Activated T-helper 17 cell treated with anti-CD3 and anti-CD28 coated beads, Interleukin-2, amount 50 U/mL, for 72 hours (primary cell): ENCODE results near the gene DLX4. TPM values are rescaled to one million over a fixed set of nuclear protein-coding genes. Genes with fewer than 3 reads are reported as not detected.

Source experiments
- ATAC-seq: fragments of 150-1000 bp; cut with Tn5 transposase; replicated peaks from 2 replicates; pipeline ENCODE4 v1.10.0; 2021; ENCODE audit warnings: mild to moderate bottlenecking, moderate library complexity
- H3K27ac Mint-ChIP-seq: one replicate; pipeline ENCODE4 v1.8.0; 2022; ENCODE audit warnings: mixed read lengths
- H3K27me3 Mint-ChIP-seq: one replicate; pipeline ENCODE4 v1.8.0; 2022; ENCODE audit warnings: mixed read lengths
- H3K36me3 Mint-ChIP-seq: one replicate; pipeline ENCODE4 v1.8.0; 2022; ENCODE audit warnings: low read depth, mild to moderate bottlenecking, mixed read lengths
- H3K4me1 Mint-ChIP-seq: one replicate; pipeline ENCODE4 v1.8.0; 2022; ENCODE audit warnings: mixed read lengths
- H3K4me3 Mint-ChIP-seq: one replicate; pipeline ENCODE4 v1.8.0; 2022; ENCODE audit warnings: mild to moderate bottlenecking, mixed read lengths
- H3K9me3 Mint-ChIP-seq: one replicate; pipeline ENCODE4 v1.8.0; 2022; ENCODE audit warnings: mixed read lengths
- total RNA-seq, 2 donors: library from RNA; stranded (reverse); gene quantifications; one replicate each; pipeline ENCODE4 v1.2.3, GENCODE V29; 2022

Gene DLX4
- total RNA-seq, 2 donors from 2014 or later: 0.39 to 0.61 TPM

- peaks cover 6% of the 10 kb centered on the region for H3K36me3 Mint-ChIP-seq
- H3K27ac Mint-ChIP-seq: peak overlapping the region; percentile 42
- ATAC-seq: no peak
- H3K9me3 Mint-ChIP-seq: no peaks in the 10 kb centered on the region
- H3K4me1 Mint-ChIP-seq: peaks cover 16% of the 10 kb centered on the region
- H3K4me3 Mint-ChIP-seq: peak overlapping the region; percentile 79
- peaks cover 55% of the 10 kb centered on the region for H3K27me3 Mint-ChIP-seq
Observed at GRCh38 chr17:49994085-49995054, 25.4 kb downstream of the DLX4 start.

- H3K4me1 Mint-ChIP-seq: peaks cover 16% of the 10 kb centered on the region
- peak within 1 kb of the TSS; percentile 79 for H3K4me3 Mint-ChIP-seq
- peak; percentile 30 for ATAC-seq
- peak within 1 kb of the TSS; percentile 42 for H3K27ac Mint-ChIP-seq
- peaks cover 57% of the 10 kb centered on the region for H3K27me3 Mint-ChIP-seq
- no peaks in the 10 kb centered on the region for H3K9me3 Mint-ChIP-seq
- peaks cover 6% of the 10 kb centered on the region for H3K36me3 Mint-ChIP-seq
Observed at GRCh38 chr17:49995055-49995738, 26.2 kb downstream of the DLX4 start, which contains the start of gene DLX3. TSS of gene DLX3 (minus strand) at chr17:49995224. CDS start at chr17:49994998, 226 bp downstream.

GRCh38 chr17:49996121-49996494 lies 27.1 kb downstream of the DLX4 start:
- Mint-ChIP-seq H3K4me1 (peaks cover 16% of the 10 kb centered on the region), H3K36me3 (peaks cover 6% of the 10 kb centered on the region), H3K27me3 (peaks cover 57% of the 10 kb centered on the region), H3K27ac (no peak overlapping the region), H3K4me3 (peak overlapping the region; percentile 18), H3K9me3 (no peaks in the 10 kb centered on the region)
- no peak for ATAC-seq

- Mint-ChIP-seq H3K36me3 (peaks cover 6% of the 10 kb centered on the region), H3K9me3 (no peaks in the 10 kb centered on the region), H3K4me1 (peaks cover 16% of the 10 kb centered on the region), H3K27ac (no peak overlapping the region), H3K27me3 (peaks cover 62% of the 10 kb centered on the region), H3K4me3 (peak overlapping the region; percentile 39)
- peak; percentile 33 for ATAC-seq
Observed at GRCh38 chr17:49996495-49997300, 27.7 kb downstream of the DLX4 start.

- H3K27me3 Mint-ChIP-seq: peaks cover 61% of the 10 kb centered on the region
- no peak overlapping the region for H3K27ac Mint-ChIP-seq
- H3K9me3 Mint-ChIP-seq: no peaks in the 10 kb centered on the region
- no peak for ATAC-seq
- peaks cover 16% of the 10 kb centered on the region for H3K4me1 Mint-ChIP-seq
- peaks cover 6% of the 10 kb centered on the region for H3K36me3 Mint-ChIP-seq
- H3K4me3 Mint-ChIP-seq: peak overlapping the region; percentile 39
Observed at GRCh38 chr17:49997301-49997650, 28.3 kb downstream of the DLX4 start.

GRCh38 chr17:49997773-49998703 lies 29.0 kb downstream of the DLX4 start:
- H3K9me3 Mint-ChIP-seq: no peaks in the 10 kb centered on the region
- H3K36me3 Mint-ChIP-seq: peaks cover 6% of the 10 kb centered on the region
- peaks cover 58% of the 10 kb centered on the region for H3K27me3 Mint-ChIP-seq
- H3K4me3 Mint-ChIP-seq: peak overlapping the region; percentile 39
- H3K27ac Mint-ChIP-seq: no peak overlapping the region
- peak; percentile 87 for ATAC-seq
- peaks cover 16% of the 10 kb centered on the region for H3K4me1 Mint-ChIP-seq

- Mint-ChIP-seq H3K36me3 (peaks cover 3% of the 10 kb centered on the region), H3K9me3 (no peaks in the 10 kb centered on the region), H3K27ac (no peak overlapping the region), H3K4me3 (peak overlapping the region; percentile 19), H3K4me1 (peaks cover 14% of the 10 kb centered on the region), H3K27me3 (peaks cover 55% of the 10 kb centered on the region)
- ATAC-seq: no peak
Observed at GRCh38 chr17:49998836-49999511, 30.0 kb downstream of the DLX4 start.

GRCh38 chr17:50003911-50004310 lies 34.9 kb downstream of the DLX4 start:
- Mint-ChIP-seq H3K9me3 (no peaks in the 10 kb centered on the region), H3K36me3 (no peaks in the 10 kb centered on the region), H3K27ac (no peak overlapping the region), H3K27me3 (peaks cover 47% of the 10 kb centered on the region), H3K4me1 (no peaks in the 10 kb centered on the region), H3K4me3 (no peak overlapping the region)
- ATAC-seq: no peak

GRCh38 chr17:50009282-50009681 lies 40.3 kb downstream of the DLX4 start:
- Mint-ChIP-seq H3K9me3 (peaks cover 4% of the 10 kb centered on the region), H3K4me3 (no peak overlapping the region), H3K36me3 (no peaks in the 10 kb centered on the region), H3K27me3 (peaks cover 42% of the 10 kb centered on the region), H3K4me1 (no peaks in the 10 kb centered on the region), H3K27ac (no peak overlapping the region)
- no peak for ATAC-seq

- Mint-ChIP-seq H3K27me3 (peaks cover 41% of the 10 kb centered on the region), H3K27ac (no peak overlapping the region), H3K9me3 (peaks cover 12% of the 10 kb centered on the region), H3K4me3 (no peak overlapping the region), H3K4me1 (no peaks in the 10 kb centered on the region), H3K36me3 (no peaks in the 10 kb centered on the region)
- no peak for ATAC-seq
Observed at GRCh38 chr17:50013079-50013478, 44.1 kb downstream of the DLX4 start.

GRCh38 chr17:50014471-50015088 lies 45.6 kb downstream of the DLX4 start:
- Mint-ChIP-seq H3K4me3 (no peak overlapping the region), H3K4me1 (no peaks in the 10 kb centered on the region), H3K27me3 (peaks cover 38% of the 10 kb centered on the region), H3K27ac (no peak overlapping the region), H3K36me3 (no peaks in the 10 kb centered on the region), H3K9me3 (peaks cover 12% of the 10 kb centered on the region)
- ATAC-seq: no peak

GRCh38 chr17:50015146-50015545 lies 46.2 kb downstream of the DLX4 start:
- Mint-ChIP-seq H3K4me1 (no peaks in the 10 kb centered on the region), H3K9me3 (peaks cover 12% of the 10 kb centered on the region), H3K36me3 (no peaks in the 10 kb centered on the region), H3K4me3 (no peak overlapping the region), H3K27me3 (peaks cover 38% of the 10 kb centered on the region), H3K27ac (no peak overlapping the region)
- no peak for ATAC-seq

- H3K9me3 Mint-ChIP-seq: peaks cover 8% of the 10 kb centered on the region
- no peak overlapping the region for H3K27ac Mint-ChIP-seq
- no peaks in the 10 kb centered on the region for H3K36me3 Mint-ChIP-seq
- no peak overlapping the region for H3K4me3 Mint-ChIP-seq
- H3K4me1 Mint-ChIP-seq: no peaks in the 10 kb centered on the region
- peaks cover 24% of the 10 kb centered on the region for H3K27me3 Mint-ChIP-seq
- ATAC-seq: no peak
Observed at GRCh38 chr17:50018909-50019308, 49.9 kb downstream of the DLX4 start.
